ENCODE data around the gene RNF181. TPM values are rescaled to one million over a fixed set of nuclear protein-coding genes. Genes with fewer than 3 reads are reported as not detected.
A peak's percentile ranks its signal among the peaks of the same experiment; 100 is the strongest.
"Not testable (repeated sequence)": the region's sequence is repeated elsewhere in the genome, so short reads cannot be mapped to it uniquely, and the experiment has no call there.

The RNF181 gene
- total RNA-seq, 1 donor from 2014 or later = 89.2 TPM

- intact Hi-C loops (cut with micrococcal nuclease) = no loop called here
- DNase-seq = no peak
Observed at GRCh38 chr2:85588645-85589044, 6.9 kb upstream of the RNF181 start.

DNA sequence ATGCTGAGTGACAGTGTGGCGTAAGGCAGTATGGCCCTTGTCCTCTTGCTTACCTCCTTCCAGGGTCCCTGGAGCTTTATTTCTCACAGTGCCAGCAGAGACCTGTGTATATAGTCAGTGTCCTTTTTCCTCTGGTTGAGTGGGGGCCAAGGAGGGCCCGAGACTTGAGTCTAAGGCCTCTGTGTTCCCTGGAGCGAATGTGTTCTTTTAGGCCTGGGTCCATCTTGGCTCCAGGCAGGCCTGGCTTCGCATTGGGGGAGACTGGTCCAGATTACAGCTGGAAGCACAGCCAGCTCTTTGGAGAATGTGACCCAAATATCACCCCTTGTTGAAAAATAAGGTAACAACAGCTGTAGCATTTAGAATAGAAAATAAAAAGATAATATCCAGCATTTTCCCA is 6.4 kb upstream of the RNF181 start:
- H3K4me1 ChIP-seq = peaks cover 90% of the 10 kb centered on the region
- no peaks in the 10 kb centered on the region for H3K27me3 ChIP-seq (ENCODE audit: low read depth)
- peak; percentile 50 for DNase-seq
- peak overlapping the region; percentile 94 for H3K27ac ChIP-seq (replicated peaks)
- no peak overlapping the region for H3K4me3 ChIP-seq
- intact Hi-C loops (cut with micrococcal nuclease) = no loop called here
- no peaks in the 10 kb centered on the region for H3K9me3 ChIP-seq (replicated peaks)
- no peak for TF ChIP-seq CTCF (IDR thresholded peaks at IDR 0.05; ENCODE audit: borderline replicate concordance)
- no peaks in the 10 kb centered on the region for H3K36me3 ChIP-seq

More at GRCh38 chr2:85588645-85589044, 6.9 kb upstream of the RNF181 start:
- Histone ChIP-seq H3K36me3 (no peaks in the 10 kb centered on the region), H3K27ac (replicated peaks) (peak overlapping the region; percentile 94), H3K4me3 (no peak overlapping the region), H3K9me3 (replicated peaks) (no peaks in the 10 kb centered on the region), H3K4me1 (peaks cover 92% of the 10 kb centered on the region), H3K27me3 (ENCODE audit: low read depth) (no peaks in the 10 kb centered on the region)
- TF ChIP-seq CTCF (IDR thresholded peaks at IDR 0.05; ENCODE audit: borderline replicate concordance) = no peak

- Histone ChIP-seq H3K9me3 (replicated peaks) (no peaks in the 10 kb centered on the region), H3K27ac (replicated peaks) (peak overlapping the region; percentile 94), H3K36me3 (no peaks in the 10 kb centered on the region), H3K4me1 (peaks cover 89% of the 10 kb centered on the region), H3K27me3 (ENCODE audit: low read depth) (no peaks in the 10 kb centered on the region), H3K4me3 (peak overlapping the region; percentile 9)
- TF ChIP-seq CTCF (IDR thresholded peaks at IDR 0.05; ENCODE audit: borderline replicate concordance) = no peak
- no peak for DNase-seq
- intact Hi-C loops (cut with micrococcal nuclease) = no loop called here
Observed at GRCh38 chr2:85589982-85590791, 5.4 kb upstream of the RNF181 start.

GRCh38 chr2:85590950-85591349 is 4.6 kb upstream of the RNF181 start:
- DNase-seq = no peak
- Histone ChIP-seq H3K27ac (replicated peaks) (peak overlapping the region; percentile 94), H3K4me1 (peaks cover 85% of the 10 kb centered on the region), H3K9me3 (replicated peaks) (no peaks in the 10 kb centered on the region), H3K27me3 (ENCODE audit: low read depth) (no peaks in the 10 kb centered on the region), H3K4me3 (peak overlapping the region; percentile 9), H3K36me3 (no peaks in the 10 kb centered on the region)
- TF ChIP-seq CTCF (IDR thresholded peaks at IDR 0.05; ENCODE audit: borderline replicate concordance) = no peak
- intact Hi-C loops (cut with micrococcal nuclease) = no loop called here

DNA sequence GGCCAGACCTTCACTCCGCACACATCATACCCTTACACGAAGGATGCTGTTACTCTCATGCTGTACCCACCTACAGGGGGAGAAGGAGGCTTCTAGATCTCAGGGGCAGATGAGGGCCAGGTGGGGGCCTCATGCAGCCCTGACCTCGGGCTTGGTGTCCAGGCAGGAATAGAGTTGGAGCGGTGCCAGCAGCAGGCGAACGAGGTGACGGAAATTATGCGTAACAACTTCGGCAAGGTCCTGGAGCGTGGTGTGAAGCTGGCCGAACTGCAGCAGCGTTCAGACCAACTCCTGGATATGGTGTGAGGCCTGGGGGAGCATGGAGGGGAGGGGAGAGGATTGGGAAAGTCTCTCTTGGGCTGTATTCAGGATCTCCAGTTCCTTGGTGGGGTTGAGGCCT is 4.0 kb upstream of the RNF181 start:
- no peak for TF ChIP-seq CTCF (IDR thresholded peaks at IDR 0.05; ENCODE audit: borderline replicate concordance)
- Histone ChIP-seq H3K4me1 (peaks cover 85% of the 10 kb centered on the region), H3K4me3 (no peak overlapping the region), H3K9me3 (replicated peaks) (no peaks in the 10 kb centered on the region), H3K27ac (replicated peaks) (peak overlapping the region; percentile 94), H3K27me3 (ENCODE audit: low read depth) (no peaks in the 10 kb centered on the region), H3K36me3 (no peaks in the 10 kb centered on the region)
- intact Hi-C loops (cut with micrococcal nuclease) = no loop called here
- no peak for DNase-seq

DNA sequence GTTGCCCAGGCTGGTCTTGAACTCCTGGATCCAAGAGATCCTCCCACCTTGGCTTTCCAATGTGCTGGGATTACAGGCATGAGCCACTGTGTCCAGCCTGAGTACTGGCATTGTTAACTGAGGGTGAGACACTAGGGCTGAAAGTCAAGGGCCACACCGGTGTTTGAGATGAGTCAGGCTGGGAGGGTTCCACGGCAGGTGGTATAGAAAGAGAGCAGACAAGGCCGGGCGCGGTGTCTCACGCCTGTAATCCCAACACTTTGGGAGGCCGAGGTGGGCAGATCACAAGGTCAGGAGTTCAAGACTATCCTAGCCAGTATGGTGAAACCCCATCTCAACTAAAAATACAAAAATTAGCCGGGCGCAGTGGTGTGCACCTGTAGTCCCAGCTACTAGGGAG is 3.2 kb upstream of the RNF181 start:
- H3K27me3 ChIP-seq (ENCODE audit: low read depth); H3K4me3 ChIP-seq; DNase-seq; H3K9me3 ChIP-seq (replicated peaks); intact Hi-C loops (cut with micrococcal nuclease); H3K36me3 ChIP-seq: not testable (repeated sequence)
- peaks cover 85% of the 10 kb centered on the region for H3K4me1 ChIP-seq
- H3K27ac ChIP-seq (replicated peaks) = peak overlapping the region; percentile 94
